ENCODE measurements around the gene PRELP. TPM values are rescaled to one million over a fixed set of nuclear protein-coding genes. Genes with fewer than 3 reads are reported as not detected.

The PRELP gene
- total and polyA plus RNA-seq, 2 donors (not counting 3 experiments of a cell fraction or from before 2014, with no cell fraction given), result 0.01 TPM; not detected in 1

DNA sequence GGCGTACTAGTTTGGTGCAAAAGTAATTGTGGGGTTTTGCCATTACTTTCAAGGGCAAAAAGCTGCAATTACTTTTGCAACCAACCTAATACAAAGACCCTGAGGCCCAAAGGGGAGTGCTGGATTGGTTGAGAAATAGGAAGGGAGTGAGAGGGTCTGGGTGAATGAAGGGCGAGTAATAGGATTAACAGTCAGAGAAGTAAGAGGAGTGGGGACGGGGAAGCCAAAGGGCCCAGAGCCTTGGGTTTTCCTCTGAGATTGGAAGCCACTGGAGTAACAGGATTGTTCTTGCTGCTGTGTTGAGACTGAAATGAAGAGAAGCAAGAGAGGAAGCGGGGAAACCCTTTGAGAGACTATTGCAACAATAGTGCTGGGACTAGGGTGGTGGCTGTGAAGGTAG lies 19.0 kb upstream of the PRELP start:
- Histone ChIP-seq H3K36me3 (ENCODE audit: control insufficient read depth in 2 of 2, extremely low read depth in 1 of 2, insufficient read depth in 2 of 2, low read length in 2 of 2) (no peaks in the 10 kb centered on the region), H3K27ac (ENCODE audit: insufficient read depth, low read depth, low read length) (no peak overlapping the region), H3K9me1 (replicated peaks; ENCODE audit: control insufficient read depth, extremely low read depth, insufficient read depth, low read length) (no peaks in the 10 kb centered on the region), H4K20me1 (replicated peaks; ENCODE audit: control insufficient read depth, extremely low read depth, insufficient read depth, low read length) (no peaks in the 10 kb centered on the region), H3K4me2 (ENCODE audit: insufficient read depth, low read length) (no peak overlapping the region), H2AFZ (ENCODE audit: low read depth, low read length) (no peak overlapping the region), H3K79me2 (ENCODE audit: control insufficient read depth, insufficient read depth, low read length) (no peaks in the 10 kb centered on the region), H3K4me3 (replicated peaks in 1 of 3; ENCODE audit: insufficient read depth in 1 of 3, low read depth in 1 of 3, low read length in 3 of 3) (no peak overlapping the region), H3K9ac (replicated peaks; ENCODE audit: extremely low read depth, insufficient read depth, low read length) (no peak overlapping the region), H3K27me3 (ENCODE audit: control insufficient read depth in 2 of 2, insufficient read depth in 2 of 2, low read length in 2 of 2) (peaks cover 6 to 12% of the 10 kb centered on the region in 2 experiments), H3K4me1 (ENCODE audit: control insufficient read depth, extremely low read depth, insufficient read depth, low read length) (no peaks in the 10 kb centered on the region), H3K9me3 (replicated peaks; ENCODE audit: control insufficient read depth, insufficient read depth, low read length) (no peaks in the 10 kb centered on the region)
- FAIRE-seq (no peak), DNase-seq (ENCODE audit: low read depth, low spot score) (no peak)
- intact Hi-C loops (cut with micrococcal nuclease) (no loop called here), dilution Hi-C loops (cut with MboI; ENCODE audit: extremely low pct_ligation_motif_present, low sequenced_read_pairs) (no loop called here)
- CTCF ChIA-PET, result interaction anchor here (1.0 kb wide), 1 partner anchor 31 kb away, joined by 3 read pairs; no protein-coding TSS in a partner anchor
- no TSS peak for BruUV-seq (replicated peaks)
- TF ChIP-seq POLR2AphosphoS5 (IDR thresholded peaks at IDR 0.05; ENCODE audit: insufficient read depth, low read depth, low read length) (no peak), EZH2 (IDR thresholded peaks at IDR 0.05; ENCODE audit: borderline replicate concordance, low read depth, low read length, severe bottlenecking) (no peak), GATA2 (IDR thresholded peaks at IDR 0.05; ENCODE audit: insufficient read depth, insufficient read length, low read depth, low read length) (no peak), JUN (IDR thresholded peaks at IDR 0.05; ENCODE audit: borderline replicate concordance, insufficient read depth, insufficient read length, low read depth) (no peak), MYC (IDR thresholded peaks at IDR 0.05; ENCODE audit: low read depth, low read length) (no peak), FOS (IDR thresholded peaks at IDR 0.05; ENCODE audit: borderline replicate concordance, insufficient read depth, low read length) (no peak), POLR2A (IDR thresholded peaks at IDR 0.05; ENCODE audit: low read depth, low read length) (no peak)
- TF ChIP-seq, protein P1, sequence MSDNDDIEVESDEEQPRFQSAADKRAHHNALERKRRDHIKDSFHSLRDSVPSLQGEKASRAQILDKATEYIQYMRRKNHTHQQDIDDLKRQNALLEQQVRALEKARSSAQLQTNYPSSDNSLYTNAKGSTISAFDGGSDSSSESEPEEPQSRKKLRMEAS (IDR thresholded peaks at IDR 0.05; ENCODE audit: insufficient read depth, insufficient read length), result no peak
- TF ChIP-seq, protein P2, sequence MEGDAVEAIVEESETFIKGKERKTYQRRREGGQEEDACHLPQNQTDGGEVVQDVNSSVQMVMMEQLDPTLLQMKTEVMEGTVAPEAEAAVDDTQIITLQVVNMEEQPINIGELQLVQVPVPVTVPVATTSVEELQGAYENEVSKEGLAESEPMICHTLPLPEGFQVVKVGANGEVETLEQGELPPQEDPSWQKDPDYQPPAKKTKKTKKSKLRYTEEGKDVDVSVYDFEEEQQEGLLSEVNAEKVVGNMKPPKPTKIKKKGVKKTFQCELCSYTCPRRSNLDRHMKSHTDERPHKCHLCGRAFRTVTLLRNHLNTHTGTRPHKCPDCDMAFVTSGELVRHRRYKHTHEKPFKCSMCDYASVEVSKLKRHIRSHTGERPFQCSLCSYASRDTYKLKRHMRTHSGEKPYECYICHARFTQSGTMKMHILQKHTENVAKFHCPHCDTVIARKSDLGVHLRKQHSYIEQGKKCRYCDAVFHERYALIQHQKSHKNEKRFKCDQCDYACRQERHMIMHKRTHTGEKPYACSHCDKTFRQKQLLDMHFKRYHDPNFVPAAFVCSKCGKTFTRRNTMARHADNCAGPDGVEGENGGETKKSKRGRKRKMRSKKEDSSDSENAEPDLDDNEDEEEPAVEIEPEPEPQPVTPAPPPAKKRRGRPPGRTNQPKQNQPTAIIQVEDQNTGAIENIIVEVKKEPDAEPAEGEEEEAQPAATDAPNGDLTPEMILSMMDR (IDR thresholded peaks at IDR 0.05; ENCODE audit: extremely low read depth in 1 of 2, insufficient read depth in 1 of 2, low read depth in 1 of 2, low read length in 2 of 2), result no peak
- POLR2A ChIA-PET, result no interaction called here

All from endothelial cell of umbilical vein (primary cell).